H9 (cell line): ENCODE data around the gene UMAD1. TPM values are rescaled to one million over a fixed set of nuclear protein-coding genes. Genes with fewer than 3 reads are reported as not detected.

Source experiments
- DNase-seq: peaks from one replicate; pipeline ENCODE4 v3.0.0-alpha.2; 2017
- H2AFZ ChIP-seq: one replicate; pipeline ENCODE4 v1.6.1; 2013; ENCODE audit warnings: mild to moderate bottlenecking, low read length, control low read depth, moderate library complexity
- H2AK5ac ChIP-seq: 2 replicates; pipeline ENCODE4 v1.6.1; 2013; ENCODE audit warnings: low read length, control low read depth, mixed read lengths; ENCODE audit not compliant: insufficient read length
- H2BK120ac ChIP-seq: one replicate; pipeline ENCODE4 v1.6.1; 2013; ENCODE audit warnings: low read depth, mild to moderate bottlenecking, low read length, control low read depth, inconsistent platforms; ENCODE audit not compliant: poor library complexity, severe bottlenecking
- H2BK12ac ChIP-seq: 2 replicates; pipeline ENCODE4 v1.6.1; 2013; ENCODE audit warnings: low read length, control low read depth, mixed read lengths, low read depth; ENCODE audit not compliant: insufficient read length
- H2BK15ac ChIP-seq: 2 replicates; pipeline ENCODE4 v1.6.1; 2013; ENCODE audit warnings: low read depth, low read length, control low read depth
- H2BK20ac ChIP-seq: one replicate; pipeline ENCODE4 v1.6.1; 2013; ENCODE audit warnings: low read depth, mild to moderate bottlenecking, low read length, control low read depth, inconsistent platforms; ENCODE audit not compliant: poor library complexity, severe bottlenecking
- H2BK5ac ChIP-seq: 2 replicates; pipeline ENCODE4 v1.6.1; 2013; ENCODE audit warnings: low read length, control low read depth, mixed read lengths; ENCODE audit not compliant: insufficient read length
- H3K14ac ChIP-seq: 2 replicates; pipeline ENCODE4 v1.6.1; 2013; ENCODE audit warnings: low read length, control low read depth; ENCODE audit not compliant: insufficient read depth
- H3K18ac ChIP-seq: 2 replicates; pipeline ENCODE4 v1.6.1; 2013; ENCODE audit warnings: low read depth, mild to moderate bottlenecking, mixed read lengths, low read length, control low read depth; ENCODE audit not compliant: insufficient read length
- H3K23ac ChIP-seq: 2 replicates; pipeline ENCODE4 v1.6.1; 2013; ENCODE audit warnings: low read length, control low read depth, mixed read lengths, low read depth; ENCODE audit not compliant: insufficient read length
- H3K23me2 ChIP-seq: 2 replicates; pipeline ENCODE4 v1.6.1; 2013; ENCODE audit warnings: low read depth, mild to moderate bottlenecking, mixed read lengths, low read length, control low read depth; ENCODE audit not compliant: insufficient read length, poor library complexity, severe bottlenecking
- H3K27ac ChIP-seq: 2 replicates; pipeline ENCODE4 v1.5.1; 2013; ENCODE audit warnings: low read length, control low read depth, mixed read lengths, low read depth; ENCODE audit not compliant: insufficient read length
- H3K27me3 ChIP-seq: 2 replicates; pipeline ENCODE4 v1.6.1; 2013; ENCODE audit warnings: low read length, control low read depth, inconsistent platforms; ENCODE audit not compliant: insufficient read depth
- H3K4ac ChIP-seq: 2 replicates; pipeline ENCODE4 v1.6.1; 2013; ENCODE audit warnings: low read depth, mild to moderate bottlenecking, control low read depth, inconsistent platforms, low read length, moderate library complexity
- H3K4me1 ChIP-seq: 2 replicates; pipeline ENCODE4 v1.6.1; 2013; ENCODE audit warnings: low read length, control low read depth, inconsistent platforms; ENCODE audit not compliant: insufficient read depth
- H3K4me2 ChIP-seq: 2 replicates; pipeline ENCODE4 v1.6.1; 2013; ENCODE audit warnings: low read length, control low read depth, mixed read lengths; ENCODE audit not compliant: insufficient read length, insufficient read depth
- H3K56ac ChIP-seq: 2 replicates; pipeline ENCODE4 v1.6.1; 2013; ENCODE audit warnings: low read depth, mild to moderate bottlenecking, mixed read lengths, low read length, control low read depth; ENCODE audit not compliant: insufficient read length
- H3K79me1 ChIP-seq: 2 replicates; pipeline ENCODE4 v1.6.1; 2013; ENCODE audit warnings: low read depth, mild to moderate bottlenecking, moderate library complexity, low read length, control low read depth, inconsistent platforms; ENCODE audit not compliant: insufficient read depth, poor library complexity, severe bottlenecking
- H3K79me2 ChIP-seq: 2 replicates; pipeline ENCODE4 v1.6.1; 2013; ENCODE audit warnings: low read length, control low read depth, inconsistent platforms; ENCODE audit not compliant: insufficient read depth
- H3K9ac ChIP-seq: 2 replicates; pipeline ENCODE4 v1.6.1; 2013; ENCODE audit warnings: low read length, control low read depth, mixed read lengths; ENCODE audit not compliant: insufficient read length; ENCODE audit errors: extremely low read depth
- H3K9me3 ChIP-seq: one replicate; pipeline ENCODE4 v1.6.1; 2013; ENCODE audit warnings: low read depth, low read length, inconsistent platforms; ENCODE audit not compliant: control insufficient read depth
- H3T11ph ChIP-seq: one replicate; pipeline ENCODE4 v1.6.1; 2013; ENCODE audit warnings: mild to moderate bottlenecking, low read length, control low read depth, inconsistent platforms
- H4K20me1 ChIP-seq: one replicate; pipeline ENCODE4 v1.6.1; 2013; ENCODE audit not compliant: control insufficient read depth, insufficient read length, insufficient read depth
- H4K5ac ChIP-seq: 2 replicates; pipeline ENCODE4 v1.6.1; 2013; ENCODE audit warnings: low read depth, mild to moderate bottlenecking, mixed read lengths, low read length, control low read depth; ENCODE audit not compliant: insufficient read length
- H4K8ac ChIP-seq: replicated peaks from 2 replicates; pipeline ENCODE4 v1.6.1; 2013; ENCODE audit warnings: low read length, control low read depth, mixed read lengths, low read depth; ENCODE audit not compliant: insufficient read length
- H4K91ac ChIP-seq: 2 replicates; pipeline ENCODE4 v1.6.1; 2013; ENCODE audit warnings: low read depth, mild to moderate bottlenecking, moderate library complexity, mixed read lengths, low read length, control low read depth; ENCODE audit not compliant: insufficient read length
- H3K27ac Mint-ChIP-seq, 3 experiments: 2 replicates in 2 of 3; 3 replicates in 1 of 3; pipeline ENCODE4 v1.8.0; 2020 to 2021; ENCODE audit warnings: mixed read lengths in 3 of 3, mild to moderate bottlenecking in 1 of 3, moderate library complexity in 1 of 3
- H3K27me3 Mint-ChIP-seq: 2 replicates; pipeline ENCODE4 v1.8.0; 2021; ENCODE audit warnings: low read depth, mild to moderate bottlenecking, moderate library complexity, mixed read lengths
- H3K36me3 Mint-ChIP-seq, 3 experiments: 2 replicates in 2 of 3; 3 replicates in 1 of 3; pipeline ENCODE4 v1.8.0; 2020 to 2021; ENCODE audit warnings: low read depth in 3 of 3, mixed read lengths in 3 of 3; ENCODE audit not compliant: insufficient read depth in 1 of 3
- H3K4me1 Mint-ChIP-seq, 2 experiments: 2 replicates each; pipeline ENCODE4 v1.8.0; 2020; ENCODE audit warnings: mixed read lengths in 2 of 2
- H3K4me3 Mint-ChIP-seq, 2 experiments: 2 replicates in 1 of 2; 3 replicates in 1 of 2; pipeline ENCODE4 v1.8.0; 2020 to 2021; ENCODE audit warnings: mild to moderate bottlenecking in 2 of 2, mixed read lengths in 2 of 2, moderate library complexity in 1 of 2
- H3K9me3 Mint-ChIP-seq, 2 experiments: 2 replicates in 1 of 2; 3 replicates in 1 of 2; pipeline ENCODE4 v1.8.0; 2020; ENCODE audit warnings: mild to moderate bottlenecking in 2 of 2, mixed read lengths in 2 of 2, moderate library complexity in 1 of 2
- CTCF ChIP-seq: fragments of 200-600 bp; sonication (generic); conservative IDR thresholded peaks from 3 replicates; pipeline ENCODE4 v1.8.0; 2021; ENCODE audit warnings: antibody characterized with exemption, mild to moderate bottlenecking
- total RNA-seq: library from RNA; stranded (reverse); gene quantifications from 2 replicates; pipeline ENCODE4 v1.2.1, GENCODE V29; 2021

Gene UMAD1
- total RNA-seq, 1 experiment from 2014 or later, result 8.9 TPM

- Histone ChIP-seq H2AFZ (no peak overlapping the region), H3T11ph (no peak overlapping the region), H4K20me1 (no peaks in the 10 kb centered on the region), H2BK120ac (no peak overlapping the region), H3K56ac (no peak overlapping the region), H3K4ac (no peak overlapping the region), H3K9me3 (no peaks in the 10 kb centered on the region), H2AK5ac (no peak overlapping the region), H2BK12ac (no peak overlapping the region), H3K79me2 (no peaks in the 10 kb centered on the region), H3K4me2 (no peak overlapping the region), H3K27ac (no peak overlapping the region), H4K5ac (no peak overlapping the region), H2BK15ac (no peak overlapping the region), H3K23me2 (no peaks in the 10 kb centered on the region), H3K79me1 (no peaks in the 10 kb centered on the region), H3K27me3 (no peaks in the 10 kb centered on the region), H3K4me1 (no peaks in the 10 kb centered on the region), H4K91ac (no peak overlapping the region), H3K14ac (no peak overlapping the region), H2BK20ac (no peak overlapping the region), H3K18ac (no peak overlapping the region), H2BK5ac (no peak overlapping the region), H3K9ac (no peak overlapping the region), H4K8ac (no peak overlapping the region), H3K23ac (no peak overlapping the region)
- no peak for DNase-seq
- TF ChIP-seq CTCF, result no peak
- peaks cover 0 to 5% of the 10 kb centered on the region in 2 experiments; a peak in 3 of 4 replicates for H3K4me1 Mint-ChIP-seq
- no peak overlapping the region for H3K4me3 Mint-ChIP-seq
- no peak overlapping the region for H3K27ac Mint-ChIP-seq
- H3K27me3 Mint-ChIP-seq, result no peaks in the 10 kb centered on the region
- no peaks in the 10 kb centered on the region for H3K9me3 Mint-ChIP-seq
- H3K36me3 Mint-ChIP-seq, result no peaks in the 10 kb centered on the region
Observed at GRCh38 chr7:7765422-7765821, 124.9 kb downstream of the UMAD1 start.
